ENCODE data around the gene SRP9.
"Not testable (repeated sequence)": the region's sequence is repeated elsewhere in the genome, so short reads cannot be mapped to it uniquely, and the experiment has no call there.

SRP9 gene

DNA sequence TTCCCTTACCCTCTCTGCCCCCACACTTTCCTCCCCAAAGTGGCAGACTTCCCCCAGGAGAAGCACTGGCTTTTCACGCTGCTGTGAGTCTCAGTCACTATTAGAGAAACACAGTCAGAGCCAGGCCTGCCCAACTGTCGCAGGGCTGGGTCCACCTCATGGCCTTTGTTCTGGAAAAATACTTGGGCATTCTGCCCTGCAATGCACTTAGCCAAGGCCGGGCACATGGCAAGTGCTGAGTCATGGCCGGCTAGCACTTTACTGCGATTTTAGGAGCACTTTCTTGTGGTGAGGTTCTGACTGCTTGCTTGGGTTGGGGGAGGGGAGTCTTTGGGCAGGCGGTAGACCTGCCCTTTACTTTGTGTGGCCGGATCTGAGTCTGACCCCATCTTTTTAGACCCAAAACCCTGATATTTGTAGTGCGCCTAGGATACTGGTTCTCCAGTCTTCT lies 40.0 kb downstream of the SRP9 start:
- no peak for DNase-seq

DNA sequence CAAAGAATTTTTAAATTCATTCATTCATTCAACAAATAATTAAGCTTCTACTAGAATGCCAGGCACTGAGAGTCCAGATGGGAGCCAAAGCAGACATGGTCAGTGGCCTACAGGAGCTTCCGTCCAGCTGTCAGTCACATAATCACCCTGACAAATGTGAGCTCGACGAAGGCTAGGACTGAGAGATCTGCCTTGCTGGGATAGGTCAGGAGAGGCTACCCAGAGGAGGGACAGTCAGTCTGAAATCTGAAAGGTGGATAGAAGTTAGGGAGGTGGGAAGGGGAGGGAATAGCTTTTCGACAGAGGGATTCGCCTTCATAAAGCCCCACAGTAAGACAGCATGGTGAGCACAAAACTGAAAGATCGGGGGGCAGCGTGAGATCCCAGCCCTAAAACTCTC lies 40.6 kb downstream of the SRP9 start:
- DNase-seq = no peak

- no peak for DNase-seq
Observed at GRCh38 chr1:225819346-225820192, 41.9 kb downstream of the SRP9 start.

DNA sequence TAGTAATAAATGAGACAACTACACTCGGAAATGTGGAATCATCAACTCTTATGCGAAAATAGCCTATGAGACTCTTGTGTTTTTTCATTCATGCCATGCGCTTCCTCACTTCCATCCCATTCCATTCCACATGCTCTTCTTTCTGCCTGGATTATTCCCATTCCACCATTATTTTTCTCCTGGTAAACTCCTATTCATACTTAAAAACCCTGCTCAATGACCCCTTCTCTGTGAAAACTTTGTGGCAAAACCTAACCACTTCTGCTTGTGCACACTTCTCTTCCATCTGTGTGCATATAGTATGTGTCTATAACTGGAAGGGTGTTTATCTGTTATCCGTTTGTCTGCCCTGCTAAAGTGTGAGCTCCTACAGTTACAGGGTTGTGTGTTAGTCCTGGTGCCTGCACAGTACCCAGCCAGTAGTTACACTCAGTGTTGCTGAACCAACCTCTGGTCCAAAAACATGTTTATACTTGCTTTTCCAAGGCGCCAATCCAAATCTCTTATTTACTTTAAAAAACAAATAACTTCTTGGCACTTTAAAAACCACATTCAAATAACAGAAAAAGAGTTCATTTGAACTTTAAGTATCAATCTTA lies 43.0 kb downstream of the SRP9 start:
- DNase-seq = no peak

DNA sequence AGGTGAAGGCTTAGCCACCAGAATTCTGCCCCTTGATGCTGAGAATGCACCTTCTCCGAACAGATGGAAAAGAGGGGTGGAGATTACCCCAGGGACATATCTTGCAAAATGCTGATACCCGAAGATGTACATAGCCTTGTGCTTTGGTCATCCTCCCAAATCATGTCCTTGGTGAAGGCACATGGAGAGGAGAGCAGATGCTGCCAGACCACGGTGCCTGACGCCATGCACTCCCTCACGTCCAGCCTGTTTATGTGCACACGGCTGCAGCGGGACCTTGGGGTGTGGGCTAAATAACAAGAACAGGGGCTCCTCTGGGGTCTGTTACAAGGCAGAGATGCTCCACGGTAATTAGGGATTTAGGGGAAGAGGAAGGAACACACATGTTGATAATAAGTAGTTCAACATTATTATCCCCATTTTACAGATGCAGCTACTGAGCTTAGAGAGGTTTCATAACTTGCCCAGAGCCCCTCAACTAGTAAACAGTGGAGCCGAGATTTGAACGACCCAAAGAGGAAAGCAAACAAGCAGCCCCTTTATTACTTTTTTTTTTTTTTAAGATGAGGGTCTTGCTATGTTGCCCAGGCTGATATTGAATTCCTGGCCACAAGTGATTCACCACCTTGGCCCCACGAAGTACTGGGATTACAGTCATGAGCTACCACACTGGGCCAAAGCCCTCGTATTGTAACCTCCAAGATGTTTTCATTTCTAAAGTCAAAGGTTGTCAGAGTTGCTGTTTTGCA lies 45.2 kb downstream of the SRP9 start:
- no peak for DNase-seq

DNA sequence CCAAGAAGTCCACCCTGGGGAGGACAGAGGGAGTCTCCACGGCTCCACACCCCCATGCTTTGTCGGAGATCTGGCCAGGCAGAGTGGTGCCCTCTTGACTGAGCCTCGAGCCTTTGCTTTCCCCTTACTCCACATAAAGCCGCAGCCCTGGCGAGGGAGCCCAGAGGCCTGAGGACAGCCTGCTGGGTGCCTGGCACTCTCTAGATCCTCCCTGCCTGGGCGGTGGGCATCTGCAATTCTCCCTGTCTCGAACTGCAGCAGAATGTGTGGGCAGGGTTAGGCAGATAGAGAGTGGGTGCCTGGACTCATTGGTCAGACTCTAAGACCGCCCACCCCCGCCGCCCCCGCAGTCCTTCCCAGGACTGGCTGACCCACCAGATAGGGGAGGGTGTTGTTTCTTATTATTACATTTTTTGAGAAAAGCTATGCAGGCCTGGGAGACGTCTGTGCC lies 46.2 kb downstream of the SRP9 start:
- DNase-seq = no peak

GRCh38 chr1:225824533-225824941 lies 46.9 kb downstream of the SRP9 start:
- DNase-seq = peak; percentile 61

DNA sequence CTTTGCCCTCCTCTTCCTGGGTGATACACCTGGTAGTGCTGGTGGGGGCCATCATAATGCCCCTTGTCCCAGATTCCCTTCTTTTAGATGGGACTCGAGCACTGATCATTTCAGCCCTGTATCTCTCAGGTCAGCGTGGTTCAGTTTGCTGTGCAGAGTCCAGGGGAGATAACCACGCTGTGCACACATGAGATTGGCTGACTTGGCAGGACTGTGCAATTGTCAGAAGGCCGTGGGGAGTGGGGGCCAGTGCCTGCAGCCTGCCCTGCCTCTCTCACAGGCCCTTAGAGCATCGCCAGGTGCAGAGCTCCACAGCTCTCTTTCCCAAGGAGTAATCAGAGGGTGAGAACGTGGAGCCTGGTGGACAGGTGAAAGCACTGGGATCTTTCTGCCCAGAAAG lies 47.5 kb downstream of the SRP9 start:
- no peak for DNase-seq

- no peak for DNase-seq
Observed at GRCh38 chr1:225825607-225826007, 48.0 kb downstream of the SRP9 start.

DNA sequence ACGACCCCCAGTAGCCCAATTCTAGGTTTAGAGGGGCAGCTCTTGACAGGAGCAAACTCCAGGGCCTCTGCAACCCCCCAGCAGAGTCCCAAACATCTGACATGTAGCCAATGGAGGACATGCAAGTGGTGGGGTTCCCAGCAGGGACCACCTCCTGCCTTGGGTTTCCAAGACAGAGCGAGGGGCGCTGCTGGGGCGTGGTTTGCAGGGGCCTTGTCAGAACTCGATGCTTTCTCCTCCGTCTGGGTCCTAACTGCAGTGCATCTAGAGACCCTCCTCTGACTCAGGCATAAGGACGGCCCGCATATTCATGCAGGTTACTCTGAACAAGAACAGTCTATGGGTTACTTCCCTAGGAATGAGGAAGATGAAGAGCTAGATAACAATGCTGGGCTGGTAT lies 49.5 kb downstream of the SRP9 start:
- no peak for DNase-seq

GRCh38 chr1:225828706-225829345 lies 51.2 kb downstream of the SRP9 start:
- DNase-seq = no peak

GRCh38 chr1:225830841-225831240 lies 53.2 kb downstream of the SRP9 start:
- DNase-seq = no peak

DNA sequence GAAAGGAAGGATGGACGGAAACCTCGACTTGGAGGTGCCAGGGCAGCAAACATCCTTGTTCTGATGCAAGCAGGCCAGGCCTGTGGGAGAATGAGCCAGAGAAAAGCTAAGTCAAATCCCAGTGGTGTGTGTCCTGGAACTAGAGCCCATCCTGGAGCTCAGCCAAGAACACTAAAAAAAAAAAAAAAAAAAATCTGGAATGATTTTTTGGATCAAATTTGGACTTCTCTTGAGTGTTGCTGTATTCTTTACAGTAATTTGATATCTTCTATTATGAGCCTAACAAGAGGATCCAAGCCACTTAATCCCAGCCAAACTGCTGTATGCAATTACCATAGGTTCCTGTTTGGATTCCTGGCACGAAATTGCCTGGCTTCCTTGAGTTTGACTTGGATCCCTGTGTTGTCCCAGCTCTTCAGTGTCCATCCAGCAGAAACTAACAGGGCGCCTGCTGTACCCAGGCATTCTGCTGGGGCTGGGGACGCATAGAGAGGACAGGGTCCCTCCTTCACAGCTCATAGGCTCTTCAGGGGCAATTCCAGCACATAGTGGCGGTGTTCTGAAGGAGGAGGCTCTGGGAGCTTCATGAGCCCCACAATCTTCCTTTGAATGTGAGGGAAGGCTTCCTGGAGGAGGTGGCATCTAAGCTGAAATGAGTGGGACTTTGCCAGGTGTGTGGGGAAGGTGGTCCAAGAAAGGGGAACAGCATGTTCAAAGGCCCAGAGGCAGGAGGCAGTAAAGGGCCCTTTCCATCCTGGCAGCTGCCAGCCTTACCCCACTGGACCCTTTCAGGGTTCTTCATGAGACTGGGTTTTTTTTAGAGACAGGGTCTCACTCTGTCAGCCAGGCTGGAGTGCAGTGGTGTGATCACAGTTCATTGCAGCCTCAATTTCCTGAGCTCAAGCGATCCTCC lies 57.0 kb downstream of the SRP9 start:
- peak; percentile 48 for DNase-seq

DNA sequence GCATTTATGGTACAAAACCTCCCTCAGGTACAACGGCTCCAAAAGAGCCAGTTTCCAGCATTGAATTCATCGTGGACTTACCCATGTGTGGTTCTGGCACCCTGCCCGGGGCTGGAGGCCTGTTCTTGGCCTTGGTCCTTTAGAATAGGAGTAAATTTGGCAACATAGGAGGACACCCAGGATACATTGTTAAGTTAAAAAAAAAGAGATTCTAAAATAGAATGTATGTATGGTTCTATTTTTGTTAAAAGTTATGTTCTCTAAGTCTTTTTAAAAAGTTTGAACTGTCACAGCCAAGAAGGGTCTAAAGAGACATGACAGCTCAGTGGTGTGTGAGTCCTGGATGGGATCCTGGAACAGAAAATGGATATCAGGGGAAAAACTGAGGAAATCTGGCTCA lies 58.2 kb downstream of the SRP9 start:
- DNase-seq = no peak

DNA sequence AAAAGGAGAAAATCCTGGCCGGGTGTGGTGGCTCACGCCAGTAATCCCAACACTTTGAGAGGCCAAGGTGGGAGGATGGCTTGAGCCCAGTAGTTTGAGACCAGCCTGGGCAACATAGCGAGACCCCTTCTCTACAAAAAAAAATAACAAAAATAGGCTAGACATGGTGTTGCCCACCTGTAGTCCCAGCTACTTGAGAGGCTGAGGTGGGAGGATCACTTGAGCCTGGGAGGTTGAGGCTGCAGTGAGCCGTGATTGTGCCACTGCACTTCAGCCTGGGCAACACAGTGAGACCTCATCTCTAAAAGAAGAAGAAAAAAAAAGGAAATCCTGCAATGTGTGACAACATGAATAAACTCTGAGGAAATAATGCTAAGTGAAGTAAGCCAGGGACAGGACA lies 58.7 kb downstream of the SRP9 start:
- not testable (repeated sequence) for DNase-seq

DNA sequence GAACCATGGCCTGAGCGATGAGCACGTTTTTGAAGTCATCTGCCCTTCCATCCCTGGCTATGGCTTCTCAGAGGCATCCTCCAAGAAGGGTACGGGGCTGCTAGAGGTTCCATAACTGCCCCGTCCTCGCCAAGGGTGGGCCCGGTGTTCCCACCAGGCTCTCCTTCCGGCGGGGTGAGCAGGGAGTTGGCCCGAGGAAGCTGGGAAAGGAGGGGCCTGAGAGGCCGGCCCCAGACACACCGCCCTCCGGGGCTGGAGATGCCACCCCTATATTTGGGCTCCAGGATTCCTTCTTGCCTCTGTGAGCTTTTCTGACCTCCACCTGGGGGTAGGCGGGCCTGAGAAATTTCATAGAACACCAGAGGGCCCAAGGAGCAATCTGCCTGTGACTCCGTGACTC lies 61.2 kb downstream of the SRP9 start:
- no peak for DNase-seq
